Measurements from ENCODE around the gene OR5M11.
"Not testable (repeated sequence)": the region's sequence is repeated elsewhere in the genome, so short reads cannot be mapped to it uniquely, and the experiment has no call there.

Gene OR5M11

DNA sequence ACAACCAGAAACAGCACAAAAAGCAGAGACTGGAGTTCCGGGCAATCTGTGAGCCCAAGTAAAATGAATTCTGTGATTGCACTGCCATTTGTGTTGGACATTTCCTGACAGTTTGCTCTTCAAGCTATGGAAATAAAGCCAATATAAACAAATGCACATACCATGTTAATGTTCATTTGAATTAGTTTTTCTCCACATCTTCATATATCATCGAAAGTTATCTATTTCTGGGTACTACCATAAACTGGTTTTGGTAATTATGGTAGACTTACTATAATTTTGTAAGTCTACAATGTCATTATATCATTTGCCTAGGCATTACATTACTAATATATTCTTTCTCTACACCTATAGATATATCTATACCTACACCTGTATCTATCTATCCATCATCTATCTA, at the start of gene OR5M11:
Gene OR5M11, minus strand, starts transcription at position 101 of the 400 bp plus-strand sequence. Its CDS starts 0 bp downstream, at position 101.
- no peak for DNase-seq

DNA sequence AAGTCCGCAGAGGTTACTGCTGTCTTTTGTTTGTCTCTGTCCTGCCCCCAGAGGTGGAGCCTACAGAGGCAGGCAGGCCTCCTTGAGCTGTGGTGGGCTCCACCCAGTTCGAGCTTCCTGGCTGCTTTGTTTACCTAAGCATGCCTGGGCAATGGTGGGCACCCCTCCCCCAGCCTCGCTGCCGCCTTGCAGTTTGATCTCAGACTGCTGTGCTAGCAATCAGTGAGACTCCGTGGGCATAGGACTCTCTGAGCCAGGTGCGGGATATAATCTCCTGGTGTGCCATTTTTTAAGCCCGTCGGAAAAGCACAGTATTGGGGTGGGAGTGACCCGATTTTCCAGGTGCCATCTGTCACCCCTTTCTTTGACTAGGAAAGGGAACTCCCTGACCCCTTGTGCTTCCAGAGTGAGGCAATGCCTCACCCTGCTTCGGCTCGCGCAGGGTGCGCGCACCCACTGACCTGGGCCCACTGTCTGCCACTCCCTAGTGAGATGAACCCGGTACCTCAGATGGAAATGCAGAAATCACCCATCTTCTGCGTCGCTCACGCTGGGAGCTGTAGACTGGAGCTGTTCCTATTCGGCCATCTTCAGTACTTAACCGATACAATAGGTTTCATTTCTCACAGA, 49.1 kb upstream of the OR5M11 start:
- DNase-seq: not testable (repeated sequence)

DNA sequence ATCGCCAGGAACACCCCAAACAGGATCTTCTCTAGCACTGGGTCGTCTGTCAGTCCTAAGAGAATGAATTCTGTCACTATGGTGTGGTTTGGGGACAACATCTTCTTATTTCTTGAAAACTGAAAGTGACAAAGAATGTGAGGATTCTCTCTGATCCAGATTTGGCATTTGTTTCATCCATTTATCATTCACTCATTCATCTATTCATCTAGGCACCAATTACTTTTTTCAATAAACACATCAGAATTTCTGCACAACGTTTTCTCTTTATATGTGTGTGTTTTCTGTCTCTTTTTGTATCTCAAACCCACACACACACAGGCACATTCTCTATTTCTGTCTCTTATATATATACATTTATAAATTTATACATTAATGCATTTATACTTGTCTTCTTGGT, 34.6 kb upstream of the OR5M11 start, which contains the start of gene OR5M10:
Gene OR5M10, minus strand, starts transcription at position 101 of the 400 bp plus-strand sequence. Its CDS starts 0 bp downstream, at position 101.
- no peak for DNase-seq

DNA sequence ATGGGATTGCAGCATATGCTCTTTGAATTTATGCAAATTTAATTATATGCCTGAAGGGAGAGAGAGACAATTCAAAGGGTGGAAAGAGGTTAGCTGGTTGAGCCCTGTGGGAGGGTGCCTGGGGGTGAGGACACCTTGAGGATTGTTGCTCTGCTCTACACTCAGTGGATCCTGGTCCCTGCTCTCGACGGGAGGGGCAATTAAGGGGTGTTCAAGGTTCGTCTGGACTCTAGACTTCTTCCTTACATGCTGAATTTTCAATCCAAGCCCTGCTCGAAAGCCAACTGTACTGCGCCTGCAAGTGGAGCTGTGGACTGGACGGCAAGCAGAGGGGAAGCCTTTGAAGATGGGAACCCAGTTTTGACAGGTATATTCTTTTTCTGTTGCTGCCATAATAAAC, 15.5 kb upstream of the OR5M11 start:
- no peak for DNase-seq

DNA sequence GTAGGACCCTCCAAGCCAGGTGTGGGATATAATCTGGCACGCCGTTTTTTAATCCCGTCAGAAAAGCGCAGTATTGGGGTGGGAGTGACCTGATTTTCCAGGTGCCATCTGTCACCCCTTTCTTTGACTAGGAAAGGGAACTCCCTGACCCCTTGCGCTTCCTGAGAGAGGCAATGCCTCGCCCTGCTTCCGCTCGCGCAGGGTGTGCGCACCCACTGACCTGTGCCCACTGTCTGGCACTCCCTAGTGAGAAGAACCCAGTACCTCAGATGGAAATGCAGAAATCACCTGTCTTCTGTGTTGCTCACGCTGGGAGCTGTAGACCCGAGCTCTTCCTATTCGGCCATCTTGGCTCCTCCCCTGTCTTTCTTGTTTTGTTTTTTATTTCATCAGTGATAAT, 11.6 kb upstream of the OR5M11 start:
- DNase-seq: not testable (repeated sequence)

DNA sequence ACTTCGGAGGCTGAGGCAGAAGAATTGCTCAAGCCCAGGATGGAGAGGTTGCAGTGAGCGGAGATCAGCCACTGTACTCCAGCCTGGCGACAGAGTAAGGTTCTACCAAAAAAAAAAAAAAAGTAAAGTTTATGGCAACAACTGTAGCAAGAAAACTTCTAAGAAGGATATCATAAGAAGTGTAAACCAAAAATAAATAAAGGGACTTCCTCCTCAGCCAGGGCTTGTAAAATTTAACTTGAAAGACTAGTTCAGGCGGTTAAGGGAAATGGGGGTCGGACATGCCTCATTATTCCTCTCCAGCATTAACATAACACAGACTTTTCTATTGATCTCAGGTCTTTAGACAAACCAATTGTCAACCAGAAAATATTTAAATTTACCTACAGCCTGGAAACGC, 2.5 kb upstream of the OR5M11 start:
- no peak for DNase-seq

DNA sequence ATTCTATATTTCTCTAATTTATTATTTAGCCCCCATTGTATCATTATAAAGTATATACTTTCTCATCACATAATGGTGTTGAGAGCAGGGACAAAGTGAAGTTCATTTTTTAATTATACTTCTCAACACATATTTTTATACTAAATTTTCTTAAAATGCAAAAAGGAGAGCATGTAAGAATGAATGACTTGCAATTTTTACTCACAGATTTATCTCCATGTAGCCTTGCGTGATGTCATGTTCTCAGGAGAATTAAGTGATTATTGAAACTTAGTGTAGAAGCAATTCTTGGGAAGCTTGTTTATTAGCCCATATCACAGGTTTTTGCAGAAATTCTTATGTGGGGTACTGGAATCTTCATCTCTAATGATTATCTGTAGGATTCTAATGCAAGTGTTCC, 682 bp upstream of the OR5M11 start:
- DNase-seq: no peak

DNA sequence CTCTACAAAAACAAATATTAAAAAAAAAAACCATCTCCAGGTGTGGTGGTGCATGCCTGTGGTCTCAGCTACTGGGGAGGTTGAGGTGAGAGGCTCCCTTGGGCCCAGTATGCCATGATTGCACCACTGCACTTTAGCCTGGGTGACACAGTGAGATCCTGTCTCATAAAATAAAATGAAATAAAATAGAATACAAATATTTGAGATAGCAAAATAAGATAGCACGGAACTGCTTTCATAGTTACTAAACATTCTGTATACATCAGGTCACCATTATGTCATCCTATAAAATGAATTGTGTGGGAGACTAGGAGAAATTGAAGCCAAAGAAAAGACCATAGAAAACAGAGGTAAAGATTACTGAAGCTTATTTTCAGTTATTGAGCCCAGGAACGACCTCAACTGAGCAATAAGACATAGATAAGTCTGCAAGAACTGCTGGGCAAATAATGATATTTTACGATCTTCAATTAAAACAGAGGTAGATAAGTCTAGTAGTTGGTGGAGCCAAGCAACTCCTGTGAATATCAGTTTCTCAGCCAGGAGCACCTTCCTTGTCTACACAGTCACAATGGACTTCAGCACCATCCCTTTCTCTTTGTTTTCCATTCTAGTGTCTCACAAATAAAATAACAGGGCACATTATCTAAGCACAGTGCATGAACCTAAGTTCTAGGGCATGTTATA, 9.9 kb downstream of the OR5M11 start:
- no peak for DNase-seq

DNA sequence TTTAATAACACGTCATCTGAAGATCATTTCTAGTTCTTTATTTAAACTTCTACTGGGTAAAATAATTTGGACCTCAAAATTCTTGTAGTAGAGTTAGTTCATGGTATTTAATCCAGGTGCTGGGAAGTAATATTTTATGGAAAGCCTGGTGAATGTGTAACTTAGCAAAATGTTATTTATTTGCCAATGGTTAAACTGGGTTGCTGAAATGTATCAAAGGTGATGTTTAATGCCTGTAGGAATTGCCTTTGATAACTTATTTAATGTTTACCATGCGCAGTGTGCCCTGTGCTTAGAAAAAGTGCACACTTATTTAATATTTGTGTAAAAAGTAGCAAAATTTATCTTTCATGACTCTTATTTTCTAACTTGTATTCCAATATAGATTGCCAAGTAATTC, 11.2 kb downstream of the OR5M11 start:
- no peak for DNase-seq

DNA sequence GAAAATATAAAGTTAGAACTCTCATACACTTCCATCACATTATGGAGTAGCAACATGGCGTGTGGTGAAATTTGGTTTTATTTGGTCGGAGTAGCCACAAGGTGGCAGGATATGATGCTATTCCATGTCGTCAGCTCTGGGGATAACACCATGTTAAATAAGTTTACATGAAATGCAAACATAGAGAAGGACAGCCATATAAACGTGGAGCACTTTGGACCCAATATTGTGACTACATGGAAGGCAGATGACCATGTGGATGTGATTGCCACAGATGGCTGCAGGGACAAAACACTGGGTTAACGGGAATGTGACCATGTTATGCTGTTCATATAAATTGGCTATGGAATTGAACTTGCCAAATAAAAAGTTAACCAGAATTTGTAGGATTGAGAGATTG, 21.0 kb downstream of the OR5M11 start:
- DNase-seq: no peak

DNA sequence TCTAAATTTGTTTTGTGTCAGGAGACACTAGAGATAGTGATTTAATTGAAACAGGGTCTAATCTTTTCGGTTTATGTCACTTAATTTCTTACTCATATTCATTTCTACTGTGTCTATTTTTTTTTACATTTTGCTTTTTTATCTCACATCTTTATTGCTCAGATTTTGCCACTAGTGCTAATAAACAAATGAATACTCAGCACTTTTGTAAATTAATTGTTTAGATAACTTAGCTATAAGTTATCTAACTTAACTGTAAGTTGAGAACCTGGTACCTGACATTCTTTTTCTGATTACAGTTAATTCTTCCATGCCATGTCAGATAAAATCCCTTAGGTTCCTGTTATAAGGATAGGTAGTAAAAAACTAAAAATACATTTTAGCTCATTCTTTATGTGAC, 29.8 kb downstream of the OR5M11 start:
- DNase-seq: no peak

DNA sequence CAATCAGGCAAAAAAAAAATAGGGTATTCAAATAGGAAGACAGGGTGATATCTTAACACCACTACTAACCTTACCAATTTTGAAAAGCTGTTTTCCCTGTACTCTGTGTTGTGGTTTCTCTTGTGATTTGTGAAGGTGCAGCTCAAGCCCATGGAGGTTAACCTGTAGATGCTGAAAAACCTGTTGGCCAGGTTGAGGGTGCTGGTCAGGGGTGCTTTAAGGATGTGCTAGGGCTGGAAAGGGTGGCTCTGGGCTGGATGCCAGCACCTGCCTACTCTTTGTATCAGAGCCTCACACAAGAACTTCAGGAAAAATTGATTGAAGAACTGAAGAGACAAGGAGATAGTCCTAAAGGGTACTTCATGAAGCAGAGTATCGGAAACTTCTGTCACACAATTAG, 33.6 kb downstream of the OR5M11 start:
- no peak for DNase-seq

DNA sequence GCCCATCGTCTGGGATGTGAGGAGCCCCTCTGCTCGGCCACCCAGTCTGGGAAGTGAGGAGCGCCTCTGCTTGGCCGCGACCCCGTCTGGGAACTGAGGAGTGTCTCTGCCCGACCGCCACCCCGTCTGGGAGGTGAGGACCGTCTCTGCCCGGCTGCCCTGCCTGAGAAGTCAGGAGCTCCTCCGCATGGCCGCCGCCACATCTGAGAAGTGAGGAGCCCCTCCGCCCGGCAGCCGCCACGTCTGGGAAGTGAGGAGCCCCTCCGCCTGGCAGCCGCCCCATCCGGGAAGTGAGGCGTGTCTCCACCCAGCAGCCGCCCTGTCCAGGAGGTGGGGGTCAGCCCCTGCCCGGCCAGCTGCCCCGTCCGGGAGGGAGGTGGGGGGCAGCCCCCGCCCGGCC, 46.0 kb downstream of the OR5M11 start:
- no peak for DNase-seq

DNA sequence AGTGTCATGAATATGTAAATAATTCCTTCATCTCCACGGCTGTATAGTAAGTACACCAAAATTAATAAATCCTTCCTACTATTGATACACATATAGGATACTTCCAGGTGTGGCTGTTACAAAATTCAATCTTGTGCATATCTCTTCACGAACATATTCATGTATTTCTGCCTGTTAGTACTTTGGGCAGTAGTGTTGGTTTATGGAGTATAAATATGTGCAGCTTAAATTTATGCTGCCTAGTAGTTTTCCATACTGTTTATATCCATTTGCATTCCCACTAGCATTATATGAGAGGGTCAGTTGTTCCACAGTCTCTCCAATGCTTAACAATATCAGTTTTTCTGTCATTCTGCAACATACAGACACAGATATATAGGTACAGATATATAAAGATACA, 47.9 kb downstream of the OR5M11 start:
- no peak for DNase-seq
